Gastrocnemius medialis (tissue), 4 donors: ENCODE data around the gene UGT1A8. TPM values are rescaled to one million over a fixed set of nuclear protein-coding genes. Genes with fewer than 3 reads are reported as not detected.

Source experiments
- ATAC-seq, 2 donors: fragments of 150-250 bp; one replicate each; pipeline ENCODE4 v1.9.1; 2016
- DNase-seq, 2 donors: peaks; one replicate each; pipeline ENCODE4 v3.0.0-alpha.2; 2019
- H3K27ac ChIP-seq, 4 donors: fragments of 200-600 bp; sonication (generic); 1 replicate in 1 of 4; 2 replicates in 3 of 4; pipeline ENCODE4 v1.5.1; 2016 to 2018; ENCODE audit warnings: mild to moderate bottlenecking in 2 of 4, moderate library complexity in 1 of 4
- H3K27me3 ChIP-seq, 3 donors: fragments of 200-600 bp; sonication (generic) in 2 of 3; 1 replicate in 1 of 3; 2 replicates in 2 of 3; pipeline versions ENCODE4 v1.5.1 to v1.6.0; 2016 to 2019; ENCODE audit warnings: mild to moderate bottlenecking in 1 of 3, moderate library complexity in 1 of 3
- H3K36me3 ChIP-seq, 2 donors: fragments of 200-600 bp; sonication (generic) in 1 of 2; one replicate each; pipeline ENCODE4 v1.5.1; 2017 to 2018
- H3K4me1 ChIP-seq, 2 donors: fragments of 200-600 bp; sonication (generic) in 1 of 2; one replicate each; pipeline ENCODE4 v1.5.1; 2016 to 2017; ENCODE audit warnings: mild to moderate bottlenecking in 2 of 2
- H3K4me3 ChIP-seq, 4 donors: fragments of 200-600 bp; sonication (generic) in 3 of 4; 1 replicate in 1 of 4; 2 replicates in 3 of 4; pipeline ENCODE4 v1.5.1; 2016 to 2019; ENCODE audit warnings: mild to moderate bottlenecking in 2 of 4
- H3K9me3 ChIP-seq, 3 donors: fragments of 200-600 bp; sonication (generic) in 2 of 3; 1 replicate in 1 of 3; 2 replicates in 2 of 3; pipeline ENCODE4 v1.5.1; 2016 to 2019
- POLR2A ChIP-seq, 2 donors: fragments of 450-650 bp; IDR thresholded peaks; one replicate each; pipeline ENCODE4 v1.6.1; 2017; ENCODE audit warnings: antibody characterized with exemption in 2 of 2, mild to moderate bottlenecking in 2 of 2, moderate library complexity in 2 of 2
- in situ Hi-C, 4 donors: fragments of 200-750 bp; cut with MboI; loops; one replicate each; pipeline versions ENCODE4 v1.15.0 to v1.8.0; 2017; ENCODE audit warnings: low sequenced_read_pairs in 4 of 4
- intact Hi-C: fragments of 100-400 bp; cut with DNase I; formaldehyde crosslinking; loops from one replicate; pipeline ENCODE4 v1.15.1; 2023; ENCODE audit warnings: low total_unique reads
- total RNA-seq, 4 donors: library from RNA; depleted of rRNA; stranded (reverse); fragments of >200 nt; gene quantifications; one replicate each; pipeline versions ENCODE4 v1.1.0 to v1.2.3, GENCODE V29; 2016
- TF ChIP-seq, protein P1 (sequence below), 5 experiments: fragments of 450-650 bp in 3 of 5; fragments of 200-600 bp in 2 of 5; sonication (generic) in 2 of 5; IDR thresholded peaks in 4 of 5; conservative IDR thresholded peaks in 1 of 5; 1 replicate in 4 of 5; 2 replicates in 1 of 5; pipeline ENCODE4 v1.5.1; 2016 to 2019; ENCODE audit warnings: antibody characterized with exemption in 5 of 5, mild to moderate bottlenecking in 3 of 5, moderate library complexity in 3 of 5

The UGT1A8 gene
- total RNA-seq, 4 donors from 2014 or later = not detected

DNA sequence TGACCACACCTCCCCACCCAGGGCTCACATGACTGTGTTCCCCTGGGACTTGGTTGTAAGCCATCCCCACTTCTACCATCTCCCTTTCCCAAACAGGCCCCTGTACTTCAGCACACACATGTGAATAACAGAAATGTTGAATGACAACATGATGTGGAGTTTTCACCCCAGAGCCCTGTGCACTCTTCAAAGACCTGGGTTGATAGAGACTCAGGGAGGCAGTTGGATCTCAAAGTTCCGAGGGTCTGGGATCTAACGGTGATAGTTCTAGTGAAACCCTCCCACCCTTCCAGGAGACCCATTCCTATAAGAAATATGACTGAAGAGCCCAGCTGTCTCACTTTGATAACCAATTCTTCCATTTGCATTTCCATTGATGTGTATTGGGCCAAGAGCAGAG lies 160.6 kb downstream of the UGT1A8 start, which contains the start of gene MROH2A:
MROH2A (plus strand) TSS at position 301 of the 400 bp plus-strand sequence. CDS start 1,029 bp downstream, outside the sequence.
- H3K4me3 ChIP-seq = no peak within 1 kb of the TSS
- H3K27ac ChIP-seq = no peak within 1 kb of the TSS
- TF ChIP-seq POLR2A (IDR thresholded peaks at IDR 0.05) = no peak
- TF ChIP-seq, protein P1, sequence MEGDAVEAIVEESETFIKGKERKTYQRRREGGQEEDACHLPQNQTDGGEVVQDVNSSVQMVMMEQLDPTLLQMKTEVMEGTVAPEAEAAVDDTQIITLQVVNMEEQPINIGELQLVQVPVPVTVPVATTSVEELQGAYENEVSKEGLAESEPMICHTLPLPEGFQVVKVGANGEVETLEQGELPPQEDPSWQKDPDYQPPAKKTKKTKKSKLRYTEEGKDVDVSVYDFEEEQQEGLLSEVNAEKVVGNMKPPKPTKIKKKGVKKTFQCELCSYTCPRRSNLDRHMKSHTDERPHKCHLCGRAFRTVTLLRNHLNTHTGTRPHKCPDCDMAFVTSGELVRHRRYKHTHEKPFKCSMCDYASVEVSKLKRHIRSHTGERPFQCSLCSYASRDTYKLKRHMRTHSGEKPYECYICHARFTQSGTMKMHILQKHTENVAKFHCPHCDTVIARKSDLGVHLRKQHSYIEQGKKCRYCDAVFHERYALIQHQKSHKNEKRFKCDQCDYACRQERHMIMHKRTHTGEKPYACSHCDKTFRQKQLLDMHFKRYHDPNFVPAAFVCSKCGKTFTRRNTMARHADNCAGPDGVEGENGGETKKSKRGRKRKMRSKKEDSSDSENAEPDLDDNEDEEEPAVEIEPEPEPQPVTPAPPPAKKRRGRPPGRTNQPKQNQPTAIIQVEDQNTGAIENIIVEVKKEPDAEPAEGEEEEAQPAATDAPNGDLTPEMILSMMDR (IDR thresholded peaks at IDR 0.05 in 4 of 5, conservative IDR thresholded peaks at IDR 0.05 in 1 of 5) = no peak
- no peaks in the 10 kb centered on the region for H3K4me1 ChIP-seq
- no peaks in the 10 kb centered on the region for H3K9me3 ChIP-seq
- DNase-seq = no peak
- intact Hi-C loops = no loop called here
- ATAC-seq = no peak
- H3K27me3 ChIP-seq = no peaks in the 10 kb centered on the region
- in situ Hi-C loops = no loop called here
- H3K36me3 ChIP-seq = no peaks in the 10 kb centered on the region

- TF ChIP-seq, protein P1 (IDR thresholded peaks at IDR 0.05 in 4 of 5, conservative IDR thresholded peaks at IDR 0.05 in 1 of 5) = no peak
- no peak for TF ChIP-seq POLR2A (IDR thresholded peaks at IDR 0.05)
- in situ Hi-C loops (no loop called here), intact Hi-C loops (no loop called here)
- Histone ChIP-seq H3K4me1 (no peaks in the 10 kb centered on the region), H3K9me3 (no peaks in the 10 kb centered on the region), H3K27me3 (no peaks in the 10 kb centered on the region), H3K36me3 (no peaks in the 10 kb centered on the region), H3K27ac (no peak overlapping the region), H3K4me3 (no peak overlapping the region)
- DNase-seq (no peak), ATAC-seq (no peak)
Measured at GRCh38 chr2:233779722-233780121, 162.3 kb downstream of the UGT1A8 start.

- ATAC-seq = no peak
- no peak overlapping the region for H3K4me3 ChIP-seq
- H3K36me3 ChIP-seq = no peaks in the 10 kb centered on the region
- H3K9me3 ChIP-seq = no peaks in the 10 kb centered on the region
- no peak for DNase-seq
- no peaks in the 10 kb centered on the region for H3K4me1 ChIP-seq
- no peak overlapping the region for H3K27ac ChIP-seq
- in situ Hi-C loops = no loop called here
- no peaks in the 10 kb centered on the region for H3K27me3 ChIP-seq
- TF ChIP-seq, protein P1 (IDR thresholded peaks at IDR 0.05 in 4 of 5, conservative IDR thresholded peaks at IDR 0.05 in 1 of 5) = no peak
- TF ChIP-seq POLR2A (IDR thresholded peaks at IDR 0.05) = no peak
- intact Hi-C loops = no loop called here
Measured at GRCh38 chr2:233780771-233781170, 163.3 kb downstream of the UGT1A8 start.

DNA sequence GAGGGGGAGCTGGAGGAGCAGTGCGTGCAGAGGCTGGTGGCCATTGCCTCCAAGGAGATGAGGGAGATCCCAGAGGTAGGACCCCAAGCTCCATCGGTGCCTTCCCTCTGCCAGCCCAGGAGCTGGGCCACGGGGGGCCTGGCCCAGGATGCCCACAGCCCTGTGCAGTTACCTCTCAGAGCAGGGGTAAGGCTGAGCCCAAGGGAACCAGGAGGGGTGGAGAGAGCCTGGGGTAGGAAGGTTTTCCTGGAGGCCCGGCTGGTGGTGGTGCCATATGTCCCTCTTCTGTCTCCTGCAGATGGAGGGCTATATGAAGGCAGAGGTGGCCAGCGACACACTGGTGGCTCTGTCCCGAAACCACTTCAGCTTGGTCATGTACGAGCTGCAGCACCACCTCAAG lies 172.1 kb downstream of the UGT1A8 start:
- no peaks in the 10 kb centered on the region for H3K9me3 ChIP-seq
- DNase-seq = no peak
- H3K27ac ChIP-seq = no peak overlapping the region
- H3K4me3 ChIP-seq = no peak overlapping the region
- in situ Hi-C loops = no loop called here
- no peaks in the 10 kb centered on the region for H3K36me3 ChIP-seq
- ATAC-seq = no peak
- intact Hi-C loops = no loop called here
- no peaks in the 10 kb centered on the region for H3K27me3 ChIP-seq
- H3K4me1 ChIP-seq = no peaks in the 10 kb centered on the region
- TF ChIP-seq POLR2A (IDR thresholded peaks at IDR 0.05) = no peak
- TF ChIP-seq, protein P1 (IDR thresholded peaks at IDR 0.05 in 4 of 5, conservative IDR thresholded peaks at IDR 0.05 in 1 of 5) = no peak
